HG03457 (cell line): ENCODE measurements around the gene PHKA2.

Source experiments
- ATAC-seq: cut with Tn5 transposase; IDR thresholded peaks from one replicate; pipeline ENCODE4 v1.9.1; 2021; ENCODE audit warnings: moderate number of reproducible peaks; ENCODE audit not compliant: unreplicated experiment

The PHKA2 gene

DNA sequence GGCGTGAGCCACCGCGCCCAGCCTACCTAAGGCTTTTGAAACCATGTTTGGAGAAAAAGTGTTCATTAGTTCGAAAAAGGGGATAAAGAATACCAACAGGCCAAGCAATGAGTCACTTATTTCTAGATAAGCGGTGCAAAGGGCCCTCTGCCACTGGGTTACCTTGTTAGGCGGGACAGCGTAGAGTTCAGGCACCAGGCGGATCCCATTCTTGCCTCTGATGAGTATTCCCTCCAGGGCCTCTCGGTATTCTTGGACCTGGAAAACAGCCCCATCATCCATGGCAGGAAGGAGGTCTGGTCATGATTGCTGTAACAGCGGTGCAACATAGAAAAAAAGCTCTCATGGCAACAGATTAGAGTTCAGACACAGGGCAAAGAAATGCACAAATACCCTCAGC is 48.0 kb downstream of the PHKA2 start:
- no peak for ATAC-seq

DNA sequence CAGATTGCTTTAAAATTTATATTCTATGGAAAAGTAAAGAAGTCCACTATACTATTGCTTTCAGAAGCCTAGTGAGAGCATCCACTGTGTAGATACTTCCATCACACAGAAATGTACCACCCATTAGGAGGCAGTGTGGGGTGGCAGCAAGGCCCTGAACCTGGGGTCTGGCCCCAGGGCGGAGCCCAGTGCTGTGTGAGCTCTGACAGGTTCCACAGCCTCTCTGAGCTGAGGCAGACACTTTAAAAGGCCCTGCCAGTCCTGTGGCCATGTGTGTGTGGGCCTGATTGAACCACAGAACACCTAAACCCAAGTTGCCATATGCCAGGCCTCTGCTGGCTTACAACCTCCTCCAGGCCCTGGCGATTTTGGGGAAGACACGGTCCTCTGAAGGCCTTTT is 49.2 kb downstream of the PHKA2 start:
- ATAC-seq = no peak

DNA sequence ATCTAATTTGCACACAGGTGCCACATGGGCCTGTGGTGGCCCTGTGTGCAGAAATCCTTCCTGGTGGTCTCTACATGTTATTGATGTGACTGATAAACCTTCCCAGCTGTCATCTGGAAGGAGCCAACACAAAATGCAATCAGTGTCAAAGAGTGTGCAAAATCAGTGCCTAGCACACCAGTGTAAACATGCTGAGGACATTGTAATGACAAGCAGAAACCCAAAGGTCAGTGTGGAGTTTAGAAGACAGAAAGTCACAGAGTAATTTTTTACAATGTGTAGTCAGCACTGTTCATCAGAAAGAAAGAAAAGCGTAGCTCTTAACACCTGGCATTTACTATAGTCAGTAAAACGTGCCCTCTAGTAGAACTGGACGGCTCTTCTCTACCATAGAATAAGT is 50.3 kb downstream of the PHKA2 start:
- ATAC-seq = no peak

- no peak for ATAC-seq
These were observed 51.9 kb downstream of the PHKA2 start for GRCh38 chrX:18931972-18932371.

GRCh38 chrX:18929775-18930174 is 54.1 kb downstream of the PHKA2 start:
- ATAC-seq = no peak

- ATAC-seq = no peak
These were observed 56.4 kb downstream of the PHKA2 start for GRCh38 chrX:18927558-18927957.

DNA sequence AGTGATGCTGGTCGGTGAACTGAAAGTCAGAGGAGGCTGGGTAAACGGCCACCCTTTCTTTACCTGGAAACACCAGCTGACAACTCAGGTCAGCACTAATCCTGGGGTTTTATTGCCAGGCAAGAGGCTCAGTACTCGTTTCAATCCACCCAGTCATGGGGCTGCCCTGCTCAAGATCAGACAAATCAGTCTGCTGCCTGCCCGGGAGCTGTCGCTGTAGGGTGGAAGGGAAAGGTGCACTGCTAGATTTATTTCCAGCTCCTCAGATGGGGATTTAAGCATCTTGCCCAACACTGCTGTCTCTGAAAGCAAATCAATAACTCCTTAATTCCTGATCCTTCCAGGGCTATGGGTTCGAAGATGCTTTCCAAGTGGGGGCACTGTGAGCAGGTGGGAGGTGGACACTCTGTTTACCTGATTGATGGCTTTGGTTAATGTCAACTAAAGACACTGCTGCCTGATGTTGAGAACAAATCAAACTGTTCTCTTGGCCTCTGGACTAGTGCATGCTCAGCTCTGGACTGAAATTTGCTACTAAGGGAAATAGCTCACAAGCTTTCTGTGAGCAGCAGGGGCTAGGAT is 59.3 kb downstream of the PHKA2 start:
- ATAC-seq = no peak

GRCh38 chrX:18920566-18920965 is 63.3 kb downstream of the PHKA2 start:
- ATAC-seq = no peak

GRCh38 chrX:18920079-18920478 is 63.8 kb downstream of the PHKA2 start:
- ATAC-seq = no peak

DNA sequence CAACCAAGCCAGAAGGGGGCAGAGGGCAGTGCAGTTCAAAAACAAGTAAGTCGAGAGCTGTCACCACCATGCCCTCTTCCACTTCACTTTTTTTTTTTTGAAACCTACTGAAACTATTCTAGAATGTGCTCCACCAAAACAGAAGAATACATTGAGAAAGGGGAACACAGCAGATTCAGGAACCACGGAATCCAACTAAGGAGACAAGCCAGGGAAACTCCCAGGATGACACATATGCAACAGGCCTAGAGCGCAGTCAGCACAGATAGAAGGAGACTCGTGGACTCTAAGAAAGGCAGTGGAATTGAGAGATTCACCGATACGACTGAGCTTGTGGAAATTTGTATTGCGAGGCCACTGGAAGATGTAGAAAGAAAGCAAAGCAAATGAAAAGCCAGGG is 66.1 kb downstream of the PHKA2 start:
- no peak for ATAC-seq

DNA sequence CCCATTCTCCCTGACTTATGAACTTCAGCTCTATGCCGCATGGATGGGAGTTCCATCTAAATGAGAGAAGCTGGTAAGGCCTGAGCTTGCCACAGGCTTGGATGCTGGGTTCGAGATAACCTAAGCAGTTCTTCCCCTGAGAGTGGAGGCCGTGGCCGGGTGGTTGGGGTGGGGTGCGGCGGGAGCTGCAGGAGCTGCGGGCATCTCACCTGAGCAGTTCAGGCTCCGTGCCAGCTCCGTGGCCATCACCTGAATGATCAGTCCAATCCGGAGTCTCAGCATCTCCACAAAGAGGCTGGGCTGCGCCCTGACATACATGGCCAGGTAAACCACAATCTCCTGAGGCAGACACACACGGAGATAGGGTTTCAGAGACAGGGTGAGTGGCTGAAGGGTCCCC is 77.6 kb downstream of the PHKA2 start:
- no peak for ATAC-seq

- ATAC-seq = no peak
These were observed 83.4 kb downstream of the PHKA2 start for GRCh38 chrX:18900401-18900976.

- ATAC-seq = no peak
These were observed 84.0 kb downstream of the PHKA2 start for GRCh38 chrX:18899796-18900380.

DNA sequence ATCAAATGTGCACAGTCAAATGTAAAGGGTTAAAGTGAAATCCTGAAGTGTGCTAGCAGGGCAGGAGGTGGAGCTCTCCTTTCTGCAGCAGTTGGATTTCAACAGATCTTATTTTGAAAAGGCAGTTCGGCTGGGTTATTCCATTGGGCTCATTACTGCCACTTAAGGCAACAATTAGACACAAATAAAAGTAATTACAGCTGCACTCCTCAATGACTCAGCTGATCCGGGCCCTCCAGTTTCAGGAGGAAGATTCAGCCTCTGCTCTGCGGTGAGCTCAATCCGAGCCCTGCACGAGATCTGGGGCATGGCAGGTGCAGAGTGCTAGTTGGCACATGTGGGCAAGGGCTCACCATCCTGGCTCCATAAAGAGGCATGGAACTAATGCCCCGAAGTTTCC is 85.4 kb downstream of the PHKA2 start:
- ATAC-seq = no peak

- ATAC-seq = no peak
These were observed 85.8 kb downstream of the PHKA2 start for GRCh38 chrX:18898091-18898490.

DNA sequence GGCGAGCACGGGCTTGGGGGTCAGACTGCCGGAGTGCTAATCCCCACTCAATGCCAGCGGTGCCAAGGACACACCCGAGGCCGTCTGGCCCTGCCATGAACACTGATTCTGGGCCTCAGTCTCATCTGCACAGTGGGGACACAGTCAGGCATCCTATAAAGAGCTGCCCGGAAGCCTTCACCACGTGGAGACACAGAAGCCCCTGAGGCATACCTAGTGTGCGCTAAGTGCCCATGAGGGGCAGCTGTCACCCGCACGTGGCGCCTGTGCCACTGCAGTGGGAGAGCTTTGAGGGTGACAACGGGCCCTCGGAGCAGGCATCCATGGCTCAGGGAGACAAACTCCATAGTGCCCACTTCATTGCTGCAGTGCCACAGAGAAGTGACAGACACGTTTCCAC is 86.3 kb downstream of the PHKA2 start:
- ATAC-seq = no peak

DNA sequence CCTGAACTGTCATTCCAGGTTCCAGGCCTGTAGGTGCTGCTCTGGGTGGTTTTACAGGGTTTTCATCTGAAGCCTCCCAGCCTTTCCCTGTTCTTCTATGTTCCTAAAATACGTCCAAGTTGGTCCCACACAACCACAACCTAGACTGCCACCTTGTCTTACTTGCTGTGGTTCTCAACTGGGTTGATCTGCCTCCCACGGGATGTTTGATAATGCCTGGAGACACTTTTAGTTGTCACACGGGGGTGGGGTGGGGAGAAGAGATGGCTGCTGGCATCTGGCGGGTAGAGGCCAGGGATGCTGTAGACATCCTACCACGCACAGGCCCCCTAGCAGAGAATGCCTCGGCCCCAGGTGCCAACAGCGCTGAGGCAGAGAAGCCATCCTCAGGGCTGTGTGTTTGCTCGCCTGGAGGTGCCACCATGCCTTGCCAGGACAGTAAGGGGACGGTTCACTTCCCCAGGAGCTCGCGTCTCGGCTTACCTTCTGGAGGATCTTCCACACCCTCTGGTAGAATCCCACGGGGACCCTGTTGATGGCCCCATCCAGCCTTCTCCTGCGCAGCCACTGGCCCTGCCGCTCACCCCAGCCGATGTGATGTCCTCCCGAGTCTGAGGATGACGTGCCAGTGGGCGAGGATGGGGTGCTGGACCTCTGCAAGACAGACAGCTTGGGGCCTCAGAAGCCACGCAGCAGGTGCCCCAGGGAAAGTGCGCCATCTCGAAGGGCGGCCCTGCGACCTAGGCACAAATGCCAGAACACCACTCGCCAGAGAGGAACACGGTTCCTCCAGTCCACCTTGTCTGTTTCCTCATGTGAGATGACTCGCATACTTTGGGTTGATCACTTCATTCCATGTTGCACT is 87.0 kb downstream of the PHKA2 start:
- ATAC-seq = no peak

DNA sequence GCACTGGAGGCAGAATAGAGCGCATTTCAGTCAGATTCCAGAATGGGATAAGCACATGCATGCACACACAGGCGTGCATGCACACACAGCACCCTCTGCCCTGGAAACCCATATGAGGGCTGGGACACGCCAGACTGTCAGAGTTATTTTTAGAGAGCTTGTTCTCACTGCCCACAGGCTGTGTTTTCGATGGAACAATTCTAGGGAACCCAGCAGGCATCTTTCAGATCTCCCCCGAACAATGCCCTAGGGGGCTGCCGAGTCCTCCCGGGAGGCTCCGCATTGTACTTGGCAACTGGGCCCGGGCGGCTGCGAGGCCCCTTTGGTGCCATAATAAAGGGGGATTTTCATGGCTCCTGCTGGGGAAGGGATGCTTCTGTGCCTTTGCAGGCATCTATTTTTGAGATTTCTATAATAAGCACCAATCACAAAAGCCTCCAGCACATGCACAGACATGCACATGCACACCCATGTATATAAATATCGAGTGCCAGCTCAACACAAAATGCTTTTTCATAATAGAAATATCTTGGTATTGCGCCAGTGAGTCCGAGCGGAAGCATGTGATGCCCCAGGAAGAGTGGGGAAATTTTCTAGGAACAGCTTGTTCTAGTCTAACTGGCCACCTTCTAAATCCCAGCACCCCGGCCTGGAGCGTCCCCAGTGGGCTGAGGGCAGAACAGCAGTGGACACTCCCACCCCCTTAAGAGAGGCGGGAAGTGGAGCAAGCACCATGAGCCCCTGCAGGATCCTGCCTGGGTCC is 88.5 kb downstream of the PHKA2 start:
- no peak for ATAC-seq

- no peak for ATAC-seq
These were observed 89.8 kb downstream of the PHKA2 start for GRCh38 chrX:18894156-18894555.

- ATAC-seq = no peak
These were observed 90.4 kb downstream of the PHKA2 start for GRCh38 chrX:18893536-18893935.

- no peak for ATAC-seq
These were observed 91.0 kb downstream of the PHKA2 start for GRCh38 chrX:18892899-18893298.
